ENCODE results near the gene USP47. TPM values are rescaled to one million over a fixed set of nuclear protein-coding genes. Genes with fewer than 3 reads are reported as not detected.

USP47 gene
- total RNA-seq, 4 donors from 2014 or later, result 72.7 to 125 (median 86.6) TPM

GRCh38 chr11:11947825-11948224, 106.1 kb downstream of the USP47 start:
- TF ChIP-seq, protein P1, sequence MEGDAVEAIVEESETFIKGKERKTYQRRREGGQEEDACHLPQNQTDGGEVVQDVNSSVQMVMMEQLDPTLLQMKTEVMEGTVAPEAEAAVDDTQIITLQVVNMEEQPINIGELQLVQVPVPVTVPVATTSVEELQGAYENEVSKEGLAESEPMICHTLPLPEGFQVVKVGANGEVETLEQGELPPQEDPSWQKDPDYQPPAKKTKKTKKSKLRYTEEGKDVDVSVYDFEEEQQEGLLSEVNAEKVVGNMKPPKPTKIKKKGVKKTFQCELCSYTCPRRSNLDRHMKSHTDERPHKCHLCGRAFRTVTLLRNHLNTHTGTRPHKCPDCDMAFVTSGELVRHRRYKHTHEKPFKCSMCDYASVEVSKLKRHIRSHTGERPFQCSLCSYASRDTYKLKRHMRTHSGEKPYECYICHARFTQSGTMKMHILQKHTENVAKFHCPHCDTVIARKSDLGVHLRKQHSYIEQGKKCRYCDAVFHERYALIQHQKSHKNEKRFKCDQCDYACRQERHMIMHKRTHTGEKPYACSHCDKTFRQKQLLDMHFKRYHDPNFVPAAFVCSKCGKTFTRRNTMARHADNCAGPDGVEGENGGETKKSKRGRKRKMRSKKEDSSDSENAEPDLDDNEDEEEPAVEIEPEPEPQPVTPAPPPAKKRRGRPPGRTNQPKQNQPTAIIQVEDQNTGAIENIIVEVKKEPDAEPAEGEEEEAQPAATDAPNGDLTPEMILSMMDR (IDR thresholded peaks at IDR 0.05; ENCODE audit: low read depth), result no peak

DNA sequence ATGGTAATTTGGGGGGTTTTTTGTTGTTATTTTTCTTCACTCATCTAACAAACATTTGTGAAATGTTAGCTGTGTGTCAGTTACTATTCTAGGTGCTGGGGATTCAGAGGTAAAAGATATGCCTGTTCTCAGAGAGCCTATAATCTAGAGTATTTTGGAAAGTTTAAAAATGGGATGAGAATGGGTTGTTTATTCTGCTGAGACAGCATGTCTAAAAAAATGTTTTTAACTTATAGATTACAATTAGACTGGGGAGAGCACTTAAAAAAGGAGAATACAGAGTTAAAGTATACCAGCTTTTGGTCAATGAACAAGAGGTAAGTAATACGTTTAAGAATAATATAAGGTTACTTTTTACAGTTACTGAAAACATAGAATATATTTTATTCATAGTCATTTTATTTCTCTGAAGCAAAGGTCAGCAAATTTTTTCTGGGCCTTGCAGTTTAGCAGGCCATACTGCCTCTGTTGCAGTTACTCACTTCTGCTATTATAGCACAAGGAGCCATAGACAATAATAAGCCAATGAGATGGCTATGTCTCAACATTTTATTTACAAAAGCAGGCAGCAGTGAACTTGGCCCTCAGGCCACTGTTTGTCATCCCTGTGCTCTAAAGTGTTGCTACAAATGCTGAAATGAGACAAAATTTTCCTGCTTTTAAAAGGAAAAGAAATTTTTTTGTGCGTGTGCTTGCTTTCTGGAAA, 106.6 kb downstream of the USP47 start:
- TF ChIP-seq, protein P1 (IDR thresholded peaks at IDR 0.05; ENCODE audit: low read depth), result no peak

DNA sequence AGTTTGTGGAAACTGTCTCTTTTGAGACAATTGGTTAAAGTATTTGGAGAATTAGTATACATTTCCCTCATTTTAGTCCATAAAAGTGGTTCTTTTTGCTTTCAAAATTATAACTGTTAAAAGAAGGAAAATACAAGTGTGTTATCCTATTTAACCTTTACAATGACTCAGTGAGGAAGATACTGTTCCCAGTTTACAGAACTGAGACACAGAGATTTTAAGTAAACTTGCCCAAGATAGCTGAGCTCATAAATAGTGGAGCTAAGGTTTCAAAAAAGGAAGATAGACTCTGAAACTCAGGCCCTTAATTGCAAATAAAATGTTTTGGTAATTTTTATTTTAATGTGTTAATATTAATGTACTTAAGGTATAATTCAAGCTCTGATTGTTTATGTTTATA, 107.7 kb downstream of the USP47 start:
- TF ChIP-seq, protein P1 (IDR thresholded peaks at IDR 0.05; ENCODE audit: low read depth), result no peak

- TF ChIP-seq, protein P1 (IDR thresholded peaks at IDR 0.05; ENCODE audit: low read depth), result no peak
These were observed 110.3 kb downstream of the USP47 start for GRCh38 chr11:11952036-11952435.

GRCh38 chr11:11956006-11956405, 114.2 kb downstream of the USP47 start:
- TF ChIP-seq, protein P1 (IDR thresholded peaks at IDR 0.05; ENCODE audit: low read depth), result no peak

DNA sequence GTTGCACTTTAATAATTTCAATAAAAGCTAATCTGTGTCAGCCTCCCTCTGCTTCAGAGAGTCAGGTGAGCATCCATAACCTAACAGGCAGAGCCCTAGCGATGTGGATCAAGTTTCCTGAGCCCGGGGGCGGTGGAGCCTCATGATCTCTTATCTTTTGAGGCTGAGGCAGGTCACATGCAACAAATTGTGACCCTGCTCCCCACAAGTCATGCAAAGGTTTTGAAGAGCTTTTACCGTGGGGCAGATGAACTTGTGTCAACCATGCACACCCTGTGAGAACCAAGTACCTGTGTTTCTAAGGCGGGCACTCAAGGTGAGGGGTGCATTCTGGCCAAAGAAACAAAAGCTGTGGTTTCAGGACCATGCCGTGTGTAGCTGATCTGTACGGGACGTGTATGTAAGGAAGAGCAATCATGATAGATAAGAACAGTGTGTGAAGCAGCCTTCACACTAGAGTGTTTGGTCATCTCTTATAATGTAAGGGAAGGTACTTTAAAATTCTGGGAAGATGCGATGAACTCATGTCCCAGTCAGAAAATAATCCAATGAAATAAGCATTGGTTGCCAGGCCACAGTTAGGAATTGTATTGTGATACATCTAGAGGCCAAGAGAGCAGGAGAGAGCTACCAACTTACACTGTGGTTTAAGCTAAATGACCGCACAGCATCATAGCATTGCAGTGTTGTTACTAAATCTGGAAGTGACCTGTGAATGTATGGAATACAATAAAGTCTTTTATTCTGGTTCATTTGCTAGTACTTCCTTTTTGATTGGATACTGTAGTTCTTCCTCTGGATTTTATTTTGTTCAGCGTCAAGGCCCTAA, 116.8 kb downstream of the USP47 start:
- TF ChIP-seq, protein P1 (IDR thresholded peaks at IDR 0.05; ENCODE audit: low read depth), result no peak

- TF ChIP-seq, protein P1 (IDR thresholded peaks at IDR 0.05; ENCODE audit: low read depth), result no peak
These were observed 117.8 kb downstream of the USP47 start for GRCh38 chr11:11959601-11960000.

Measured in subcutaneous adipose tissue (tissue), 4 donors.